Kidney (tissue), 14 donors: ENCODE measurements around the gene PIN4. TPM values are rescaled to one million over a fixed set of nuclear protein-coding genes. Genes with fewer than 3 reads are reported as not detected.

ENCODE experiments used
- DNase-seq, 5 donors: peaks; one replicate each; pipeline ENCODE4 v3.0.0-alpha.2; 2013 to 2020
- FAIRE-seq: peaks from 2 replicates; lab custom pipeline; 2012; peaks lifted over from hg19 to GRCh38; lab: Jason Lieb, UNC
- H3K27ac ChIP-seq, 2 donors: one replicate each; pipeline ENCODE4 v1.7.0; 2013; ENCODE audit warnings: low read depth in 2 of 2, low read length in 2 of 2, inconsistent platforms in 1 of 2
- H3K27me3 ChIP-seq: one replicate; pipeline ENCODE4 v1.7.1; 2013; ENCODE audit warnings: low read length, inconsistent platforms; ENCODE audit not compliant: control insufficient read depth, insufficient read depth
- H3K36me3 ChIP-seq, 3 donors: one replicate each; pipeline versions ENCODE4 v1.7.0 to v1.7.1; 2013; ENCODE audit warnings: low read length in 3 of 3, control low read depth in 1 of 3, inconsistent platforms in 1 of 3; ENCODE audit not compliant: insufficient read depth in 3 of 3, control insufficient read depth in 2 of 3
- H3K4me1 ChIP-seq, 3 donors: one replicate each; pipeline versions ENCODE4 v1.7.0 to v1.7.1; 2013; ENCODE audit warnings: low read length in 3 of 3, inconsistent platforms in 1 of 3, low read depth in 1 of 3; ENCODE audit not compliant: control insufficient read depth in 2 of 3, insufficient read depth in 2 of 3
- H3K4me3 ChIP-seq, 3 donors: one replicate each; pipeline versions ENCODE4 v1.7.0 to v1.8.1; 2013; ENCODE audit warnings: low read length in 3 of 3, control low read depth in 1 of 3, inconsistent platforms in 1 of 3
- H3K9ac ChIP-seq, 3 donors: one replicate each; pipeline versions ENCODE4 v1.7.0 to v1.7.1; 2013; ENCODE audit warnings: low read length in 3 of 3, control low read depth in 1 of 3, inconsistent platforms in 1 of 3
- H3K9me3 ChIP-seq, 3 donors: one replicate each; pipeline versions ENCODE4 v1.7.0 to v1.7.1; 2013; ENCODE audit warnings: low read length in 3 of 3, control low read depth in 1 of 3, inconsistent platforms in 1 of 3; ENCODE audit not compliant: control insufficient read depth in 2 of 3, insufficient read depth in 1 of 3
- intact Hi-C: fragments of 100-400 bp; cut with DNase I; formaldehyde crosslinking; loops from one replicate; pipeline ENCODE4 v1.11.1; 2022
- polyA plus RNA-seq: library from polyadenylated mRNA; stranded (reverse); fragments of 350-450 nt; fragmentation: Illumina TruSeq; extraction: RNeasy Lipid Tissue Mini Kit (QIAGEN cat#74804); gene quantifications from one replicate; pipeline ENCODE4 v1.2.3, GENCODE V29; 2014; ENCODE audit warnings: low read depth, low replicate concordance; ENCODE audit not compliant: insufficient read depth
- total RNA-seq: library from RNA; stranded (reverse); fragmentation: NEBNext Ultra II Directional; extraction: Animal tissue kit (Norgen Biotek cat#: 25700); gene quantifications from one replicate; pipeline ENCODE4 v1.2.1, GENCODE V29; 2021
- TF ChIP-seq, protein P1 (sequence below): IDR thresholded peaks from 3 replicates; pipeline ENCODE4 v1.5.1; 2012; ENCODE audit warnings: mild to moderate bottlenecking, moderate library complexity, borderline replicate concordance; ENCODE audit not compliant: insufficient read depth; ENCODE audit errors: extremely low read depth
- donor health status: control.
- donor health status: control.
- donor health status: control.
- donor health status: control.
- donor health status: control.
- donor health status: DM: yes; HTN: yes; CAD: no.
- donor health status: Normal renal cell carcinoma (clear cell type).

The PIN4 gene
- total and polyA plus RNA-seq, 2 donors from 2014 or later = 11.0 to 50.9 TPM

DNA sequence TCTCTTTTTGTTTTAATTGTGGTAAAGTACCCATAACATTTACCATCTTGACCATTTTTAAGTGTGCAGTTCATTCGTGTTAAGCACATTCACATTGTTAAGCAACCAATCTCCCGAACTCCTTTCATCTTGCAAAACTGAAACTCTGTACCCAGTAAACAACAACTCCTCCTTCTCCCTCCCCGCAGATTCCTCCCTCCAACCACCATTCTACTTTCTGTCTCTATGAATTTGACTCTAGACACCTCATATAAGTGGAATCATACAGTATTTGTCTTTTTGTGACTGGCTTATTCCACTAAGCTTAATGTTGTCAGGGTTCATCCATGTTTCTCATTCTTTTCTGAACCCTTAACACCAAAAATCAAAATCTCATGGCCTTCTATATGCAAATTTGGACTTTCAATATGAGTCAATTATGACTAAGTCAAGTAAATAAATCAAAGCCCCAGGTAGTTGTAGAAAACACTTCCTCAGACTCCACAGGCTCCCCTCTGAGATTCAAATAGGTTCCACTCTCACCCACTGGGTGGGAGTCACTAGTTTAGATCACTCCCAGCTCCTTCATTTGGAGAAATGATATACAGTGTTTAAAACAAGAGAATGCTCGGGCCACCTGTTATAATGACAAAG lies 40.1 kb upstream of the PIN4 start:
- H3K27me3 ChIP-seq = peaks cover 2% of the 10 kb centered on the region
- TF ChIP-seq, protein P1, sequence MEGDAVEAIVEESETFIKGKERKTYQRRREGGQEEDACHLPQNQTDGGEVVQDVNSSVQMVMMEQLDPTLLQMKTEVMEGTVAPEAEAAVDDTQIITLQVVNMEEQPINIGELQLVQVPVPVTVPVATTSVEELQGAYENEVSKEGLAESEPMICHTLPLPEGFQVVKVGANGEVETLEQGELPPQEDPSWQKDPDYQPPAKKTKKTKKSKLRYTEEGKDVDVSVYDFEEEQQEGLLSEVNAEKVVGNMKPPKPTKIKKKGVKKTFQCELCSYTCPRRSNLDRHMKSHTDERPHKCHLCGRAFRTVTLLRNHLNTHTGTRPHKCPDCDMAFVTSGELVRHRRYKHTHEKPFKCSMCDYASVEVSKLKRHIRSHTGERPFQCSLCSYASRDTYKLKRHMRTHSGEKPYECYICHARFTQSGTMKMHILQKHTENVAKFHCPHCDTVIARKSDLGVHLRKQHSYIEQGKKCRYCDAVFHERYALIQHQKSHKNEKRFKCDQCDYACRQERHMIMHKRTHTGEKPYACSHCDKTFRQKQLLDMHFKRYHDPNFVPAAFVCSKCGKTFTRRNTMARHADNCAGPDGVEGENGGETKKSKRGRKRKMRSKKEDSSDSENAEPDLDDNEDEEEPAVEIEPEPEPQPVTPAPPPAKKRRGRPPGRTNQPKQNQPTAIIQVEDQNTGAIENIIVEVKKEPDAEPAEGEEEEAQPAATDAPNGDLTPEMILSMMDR = no peak
- intact Hi-C loops = no loop called here
- no peak overlapping the region for H3K27ac ChIP-seq
- H3K9me3 ChIP-seq = no peaks in the 10 kb centered on the region
- no peak overlapping the region for H3K9ac ChIP-seq
- no peak overlapping the region for H3K4me3 ChIP-seq
- H3K36me3 ChIP-seq = no peaks in the 10 kb centered on the region
- DNase-seq (no peak), FAIRE-seq (no peak)
- no peaks in the 10 kb centered on the region for H3K4me1 ChIP-seq

DNA sequence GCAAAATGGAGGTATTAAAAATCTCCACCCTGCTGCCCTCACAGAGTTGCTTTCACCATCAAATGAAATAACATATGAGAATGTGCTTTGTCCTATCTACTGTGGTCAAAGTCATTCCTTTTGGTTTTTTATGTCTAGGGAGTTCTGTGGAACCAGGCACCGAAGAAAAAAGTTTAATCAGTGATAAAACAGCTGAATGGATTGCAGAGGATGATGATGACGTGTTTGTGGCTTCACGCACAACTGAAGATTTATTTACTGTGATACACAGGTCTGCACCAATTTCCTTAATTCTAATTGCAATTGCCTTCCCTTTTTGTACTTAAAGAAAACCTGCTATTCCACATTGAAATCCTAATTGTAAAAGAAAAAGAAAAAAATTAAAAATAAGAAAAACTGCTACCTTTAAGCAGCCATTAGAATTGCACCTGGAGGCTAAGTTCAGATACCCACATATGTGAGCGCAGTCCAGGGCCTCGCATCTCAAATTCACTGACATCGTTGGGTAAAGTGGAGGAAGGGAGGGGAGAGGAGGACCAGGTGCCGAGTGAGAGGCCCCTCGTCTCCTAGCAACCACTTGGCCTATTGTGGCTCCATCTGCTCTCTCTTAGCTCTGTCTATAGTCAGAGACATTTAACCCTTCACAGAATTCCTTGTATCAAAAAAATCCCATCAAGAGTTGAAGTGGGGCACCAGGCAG lies 39.3 kb upstream of the PIN4 start:
- no peak overlapping the region for H3K27ac ChIP-seq
- TF ChIP-seq, protein P1 = no peak
- no peak for FAIRE-seq
- H3K9ac ChIP-seq = no peak overlapping the region
- peaks cover 4% of the 10 kb centered on the region for H3K27me3 ChIP-seq
- no peaks in the 10 kb centered on the region for H3K4me1 ChIP-seq
- intact Hi-C loops = no loop called here
- DNase-seq = peak in 3 of 5 donors; percentile 67 to 77 (median 77)
- H3K36me3 ChIP-seq = no peaks in the 10 kb centered on the region
- no peak overlapping the region for H3K4me3 ChIP-seq
- H3K9me3 ChIP-seq = no peaks in the 10 kb centered on the region

DNA sequence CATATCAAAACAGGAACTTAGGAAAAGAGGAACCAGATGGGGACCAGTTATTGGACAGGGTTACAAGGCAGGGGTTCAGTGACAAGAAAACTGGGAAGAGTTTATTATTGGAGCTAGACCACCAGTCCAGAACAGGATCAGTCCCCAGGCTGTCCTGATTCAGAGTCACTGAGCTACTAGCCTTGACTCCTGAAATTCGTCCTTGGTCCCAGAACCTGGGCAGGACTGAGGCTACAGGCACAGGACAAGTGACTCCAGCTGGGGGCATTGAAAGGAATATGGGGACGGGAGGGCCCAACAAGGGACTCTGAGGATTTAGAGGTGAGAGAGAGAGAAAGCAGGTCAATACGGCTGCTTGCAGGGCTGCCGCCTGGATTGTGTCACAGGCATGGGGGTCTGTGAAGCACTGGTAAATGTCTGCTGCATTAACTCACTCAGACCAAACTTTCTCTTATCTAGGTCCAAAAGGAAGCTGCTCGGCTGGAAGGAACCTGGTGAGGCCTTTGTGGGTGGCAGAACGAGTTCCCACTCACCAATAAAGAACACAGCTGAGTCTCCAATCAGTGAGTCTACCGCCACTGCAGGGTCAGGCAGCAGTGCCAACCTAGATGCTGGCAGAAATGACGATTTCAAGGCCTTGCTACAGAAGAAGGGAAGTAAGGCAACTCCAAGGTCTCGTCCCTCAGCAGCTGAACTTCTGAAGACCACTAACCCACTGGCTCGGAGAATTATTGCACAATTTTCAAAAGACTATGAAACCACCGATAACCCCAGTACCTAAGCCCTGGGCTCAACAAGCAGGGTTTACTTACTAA lies 38.6 kb upstream of the PIN4 start:
- DNase-seq (no peak), FAIRE-seq (no peak)
- Histone ChIP-seq H3K9me3 (no peaks in the 10 kb centered on the region), H3K4me3 (no peak overlapping the region), H3K4me1 (no peaks in the 10 kb centered on the region), H3K27ac (no peak overlapping the region), H3K9ac (no peak overlapping the region), H3K36me3 (no peaks in the 10 kb centered on the region), H3K27me3 (peaks cover 4% of the 10 kb centered on the region)
- intact Hi-C loops = no loop called here
- TF ChIP-seq, protein P1 = no peak
